Right ventricle myocardium inferior (tissue), 1 donor: ENCODE measurements around the gene ADAMTS14. TPM values are rescaled to one million over a fixed set of nuclear protein-coding genes. Genes with fewer than 3 reads are reported as not detected.
A peak's percentile ranks its signal among the peaks of the same experiment; 100 is the strongest.

Source experiments
- ATAC-seq: fragments of 200-7000 bp; cut with Tn5 transposase; one replicate; pipeline ENCODE4 v1.9.1; 2020; ENCODE audit warnings: mild to moderate bottlenecking, moderate library complexity
- DNase-seq: peaks from one replicate; pipeline ENCODE4 v3.0.0; 2021; ENCODE audit errors: missing footprints
- intact Hi-C: fragments of 100-400 bp; cut with DNase I; formaldehyde crosslinking; loops from one replicate; pipeline ENCODE4 v1.11.0; 2022
- total RNA-seq: library from RNA; stranded (reverse); fragmentation: NEBNext Ultra II Directional; extraction: Animal tissue kit (Norgen Biotek cat#: 25700); gene quantifications from one replicate; pipeline ENCODE4 v1.2.1, GENCODE V29; 2021
- donor health status: DM: no; HTN: yes; CAD: no; lungs with severe emphysema.

The ADAMTS14 gene
- total RNA-seq, 1 donor from 2014 or later, result 0.43 TPM

DNA sequence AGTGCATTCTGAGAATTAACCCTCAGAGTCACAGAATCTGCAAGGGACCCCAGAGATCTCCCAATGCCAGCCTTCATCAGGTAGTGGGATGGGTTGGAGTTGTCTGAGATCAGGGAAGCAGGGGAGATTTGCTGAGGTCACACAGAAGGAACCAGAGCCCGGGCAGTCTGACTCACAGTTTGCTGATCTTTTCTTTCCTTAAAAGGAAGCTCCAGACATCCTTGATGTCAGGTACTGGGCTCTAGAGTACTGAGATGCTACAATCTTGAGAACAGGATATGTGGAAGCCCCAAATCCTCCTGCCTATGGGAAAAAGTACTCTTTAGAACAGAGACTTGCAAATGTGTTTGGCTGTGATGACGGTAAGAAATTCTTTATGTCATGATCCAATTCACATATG lies 112.2 kb downstream of the ADAMTS14 start:
- intact Hi-C loops, result no loop called here
- ATAC-seq (no peak), DNase-seq (no peak)

DNA sequence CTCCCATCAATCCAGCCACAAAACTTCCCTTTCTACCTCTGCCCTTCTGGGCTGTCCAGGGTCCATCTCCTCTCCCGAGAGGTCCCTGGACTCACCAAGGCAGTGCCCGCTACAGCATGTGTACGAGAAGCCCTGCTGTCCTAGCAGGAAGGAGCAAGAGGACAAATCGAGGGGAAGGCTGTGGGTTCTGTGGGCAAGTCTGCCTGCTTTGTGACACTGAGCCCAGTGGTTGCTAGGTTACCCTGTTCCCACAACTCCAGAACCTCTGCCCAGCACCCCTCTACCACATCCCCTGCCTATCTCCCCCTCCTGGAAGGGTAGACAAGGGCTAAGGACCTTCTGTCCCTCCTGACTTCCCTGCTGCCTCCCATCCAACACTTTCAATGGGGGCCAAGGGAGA lies 112.9 kb downstream of the ADAMTS14 start, which contains the start of gene TBATA:
Gene TBATA, minus strand, starts transcription at position 188 of the 400 bp plus-strand sequence. CDS start 1,998 bp downstream, outside the sequence.
- intact Hi-C loops, result no loop called here
- DNase-seq, result no peak
- ATAC-seq, result no peak

DNA sequence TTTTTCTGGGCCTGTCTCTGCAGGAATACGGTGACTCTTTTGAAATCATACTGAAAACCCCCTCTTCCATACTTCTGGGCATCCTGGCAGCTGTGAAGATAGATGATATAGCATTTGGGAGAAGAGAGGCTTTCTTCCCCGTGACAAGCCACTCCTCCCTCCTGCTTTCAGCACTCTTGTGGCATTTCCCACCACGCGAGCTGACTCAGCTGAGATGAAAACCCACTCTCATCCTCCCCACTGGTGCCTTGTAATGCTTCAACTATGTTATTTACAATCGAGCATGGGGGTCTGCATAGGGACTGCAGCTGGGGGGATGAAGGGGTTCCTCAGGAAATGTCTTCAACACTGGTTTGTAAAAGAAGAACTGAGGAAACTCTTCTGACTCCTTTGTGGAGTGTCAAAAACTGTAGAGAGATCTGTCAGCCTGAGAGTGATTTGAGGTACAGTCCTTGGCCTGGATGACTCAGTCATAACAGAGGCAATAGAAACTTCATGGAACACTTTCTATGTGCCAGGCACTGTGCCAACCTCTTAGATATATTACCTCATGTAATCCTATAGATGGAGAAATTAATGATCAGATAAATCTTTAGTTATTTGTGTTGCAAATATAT lies 114.6 kb downstream of the ADAMTS14 start:
- intact Hi-C loops, result no loop called here
- ATAC-seq (no peak), DNase-seq (no peak)

DNA sequence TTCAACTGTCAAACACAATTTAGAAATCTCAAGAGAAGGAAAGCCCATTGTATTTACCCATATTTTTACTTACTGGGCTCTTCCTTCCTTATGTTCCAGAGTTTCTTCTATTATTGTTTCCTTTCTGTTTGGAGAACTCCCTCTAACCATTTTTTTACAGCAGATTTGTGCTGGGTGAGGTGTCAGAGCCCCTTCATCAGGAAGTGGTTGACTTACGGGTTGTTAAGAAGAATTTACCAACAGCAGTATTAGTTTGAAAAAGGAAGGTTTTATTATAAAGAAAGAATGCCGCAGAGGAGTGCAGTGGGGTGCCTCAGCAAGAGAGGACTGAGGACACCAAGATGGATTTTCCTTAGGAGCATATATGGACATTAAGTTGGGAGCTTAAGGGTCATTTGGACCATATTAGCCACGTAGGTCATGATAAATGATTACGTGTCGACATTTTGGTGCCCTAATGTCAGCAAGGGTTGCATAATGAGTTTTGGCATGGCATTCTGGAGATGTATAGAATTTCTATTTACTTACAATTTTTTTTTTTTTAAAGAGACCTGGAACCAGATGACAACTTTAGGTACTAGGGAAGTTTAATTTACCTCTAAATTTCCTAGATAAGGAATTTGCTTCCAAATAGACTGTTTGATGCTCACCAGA lies 119.2 kb downstream of the ADAMTS14 start:
- DNase-seq (no peak), ATAC-seq (no peak)
- intact Hi-C loops, result no loop called here

DNA sequence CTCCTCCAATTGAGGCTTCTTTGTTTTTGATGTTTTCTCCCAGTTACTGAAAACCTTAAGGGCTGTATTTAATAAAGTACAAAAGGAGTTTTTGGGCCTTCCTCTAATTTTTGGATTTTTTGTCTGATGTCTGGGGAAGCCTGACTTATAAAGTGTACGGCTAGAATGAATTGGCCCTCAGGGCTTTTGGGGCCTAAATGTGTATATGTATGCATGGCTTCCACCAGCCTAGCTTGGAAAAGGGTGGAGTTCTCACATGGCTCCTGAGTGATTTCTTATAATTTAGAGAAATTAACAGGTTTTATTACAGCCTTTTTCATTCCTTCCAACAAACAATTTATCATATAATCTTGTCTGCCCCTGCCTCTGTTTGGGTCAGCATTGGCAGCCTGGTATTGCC lies 123.3 kb downstream of the ADAMTS14 start:
- no peak for DNase-seq
- intact Hi-C loops, result no loop called here
- ATAC-seq, result no peak

DNA sequence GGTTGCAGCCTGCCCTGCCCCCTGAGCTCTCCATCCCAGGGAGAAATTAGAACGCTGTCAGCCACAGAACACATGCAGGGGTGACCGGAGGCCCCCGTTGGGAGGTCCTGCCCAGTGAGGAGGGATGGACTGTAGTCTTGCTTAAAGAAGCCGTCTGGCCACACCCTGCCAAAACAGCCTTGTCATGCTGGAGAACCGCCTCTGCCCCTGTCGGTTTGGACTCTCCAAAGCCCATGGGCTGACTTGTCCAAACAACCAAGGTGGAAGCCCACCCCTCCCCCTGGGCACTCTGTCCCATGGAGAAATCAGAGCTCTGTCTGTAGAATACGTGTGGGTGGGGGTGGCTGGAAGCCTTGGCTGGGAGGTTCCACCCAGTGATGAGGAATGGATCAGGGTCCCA lies 125.5 kb downstream of the ADAMTS14 start:
- DNase-seq (peak; percentile 17), ATAC-seq (no peak)
- intact Hi-C loops, result no loop called here

DNA sequence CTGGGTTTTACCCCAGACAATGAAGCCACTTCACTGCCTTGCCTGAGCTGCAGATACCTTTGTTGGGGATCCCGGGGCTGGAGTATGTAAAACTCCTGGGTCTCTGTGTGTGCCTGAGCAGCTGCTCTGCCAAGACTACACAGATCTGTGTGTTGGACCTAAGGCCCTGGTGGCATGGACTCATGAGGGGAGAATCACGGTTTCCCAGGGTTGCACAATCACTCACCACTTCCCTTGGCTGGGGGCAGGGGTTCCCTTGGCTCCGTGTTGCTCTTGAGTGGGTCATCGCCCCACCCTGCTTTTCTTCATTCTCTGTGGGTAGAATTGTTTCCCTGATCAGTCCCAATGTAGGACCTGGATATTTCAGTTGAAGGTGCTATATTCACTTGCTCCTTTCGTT lies 126.8 kb downstream of the ADAMTS14 start:
- DNase-seq (peak; percentile 46), ATAC-seq (no peak)
- intact Hi-C loops, result no loop called here

DNA sequence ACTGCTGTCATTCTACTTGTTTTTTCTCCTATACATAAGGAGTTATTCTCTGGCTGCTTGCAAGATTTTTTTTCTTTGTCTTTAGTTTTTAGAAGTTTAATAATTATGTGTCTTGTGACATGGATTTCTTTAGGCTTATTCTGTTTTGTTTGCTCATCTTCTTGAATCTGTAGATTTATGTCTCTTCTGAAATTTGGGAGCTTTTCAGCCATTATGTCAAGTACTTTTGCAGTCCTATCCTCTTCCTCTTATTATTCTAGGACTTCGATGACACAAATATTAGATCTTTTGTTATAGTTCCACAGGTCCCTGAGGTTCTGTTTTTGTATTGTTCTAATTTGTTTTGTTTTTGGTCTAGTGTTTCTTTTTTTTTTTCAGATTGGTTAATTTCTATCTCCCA lies 129.5 kb downstream of the ADAMTS14 start:
- intact Hi-C loops, result no loop called here
- no peak for DNase-seq
- ATAC-seq, result no peak

DNA sequence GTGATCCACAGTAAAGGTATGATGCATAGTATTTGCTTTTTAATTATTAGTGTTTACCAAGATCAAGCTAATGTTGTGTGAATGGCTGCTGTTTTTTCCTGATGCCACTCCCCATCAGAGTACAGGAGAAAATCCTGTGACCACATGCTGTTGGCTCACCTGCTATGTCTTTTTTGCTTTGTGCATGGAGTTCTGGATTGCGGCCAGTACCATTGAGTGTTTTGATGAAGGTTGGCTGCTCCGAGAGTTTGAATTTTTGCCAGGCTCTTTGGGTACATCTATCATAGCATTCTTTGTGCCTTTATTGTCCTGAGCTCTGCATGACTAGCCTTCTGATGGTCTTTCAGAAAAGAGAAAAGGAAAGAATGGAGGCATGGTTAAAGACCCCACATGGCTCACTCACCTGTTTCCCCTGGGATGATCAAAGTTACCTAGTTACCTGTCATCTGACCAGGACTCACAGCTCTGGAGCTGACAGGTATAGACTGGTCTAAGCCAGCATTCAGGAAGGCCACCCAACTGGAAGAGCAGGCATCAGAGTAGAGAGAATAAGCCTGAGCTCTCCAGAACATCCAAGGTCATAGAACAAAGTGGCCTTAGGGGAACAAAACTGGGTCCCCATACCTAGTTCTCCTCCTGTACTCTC lies 131.6 kb downstream of the ADAMTS14 start:
- ATAC-seq (peak; percentile 48), DNase-seq (no peak)
- intact Hi-C loops, result no loop called here

DNA sequence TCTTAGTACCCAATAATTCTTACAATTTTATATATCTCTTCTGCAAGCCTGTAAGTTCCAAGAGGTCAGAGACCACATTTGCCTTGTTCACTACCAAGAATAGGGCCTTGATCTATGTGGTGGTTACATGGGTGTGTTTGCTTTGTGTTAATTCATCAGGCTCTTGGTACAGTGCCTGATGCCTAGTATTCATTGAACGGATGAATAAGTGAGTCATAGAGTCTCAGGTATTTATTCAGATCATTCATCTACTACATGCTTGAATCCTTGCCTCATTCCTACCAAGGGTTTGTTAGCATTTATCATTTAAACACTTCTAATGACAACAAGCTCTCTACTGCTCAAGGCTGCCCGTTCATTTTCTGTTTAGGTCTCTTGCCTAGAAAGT lies 132.1 kb downstream of the ADAMTS14 start:
- ATAC-seq (no peak), DNase-seq (no peak)
- intact Hi-C loops, result no loop called here

DNA sequence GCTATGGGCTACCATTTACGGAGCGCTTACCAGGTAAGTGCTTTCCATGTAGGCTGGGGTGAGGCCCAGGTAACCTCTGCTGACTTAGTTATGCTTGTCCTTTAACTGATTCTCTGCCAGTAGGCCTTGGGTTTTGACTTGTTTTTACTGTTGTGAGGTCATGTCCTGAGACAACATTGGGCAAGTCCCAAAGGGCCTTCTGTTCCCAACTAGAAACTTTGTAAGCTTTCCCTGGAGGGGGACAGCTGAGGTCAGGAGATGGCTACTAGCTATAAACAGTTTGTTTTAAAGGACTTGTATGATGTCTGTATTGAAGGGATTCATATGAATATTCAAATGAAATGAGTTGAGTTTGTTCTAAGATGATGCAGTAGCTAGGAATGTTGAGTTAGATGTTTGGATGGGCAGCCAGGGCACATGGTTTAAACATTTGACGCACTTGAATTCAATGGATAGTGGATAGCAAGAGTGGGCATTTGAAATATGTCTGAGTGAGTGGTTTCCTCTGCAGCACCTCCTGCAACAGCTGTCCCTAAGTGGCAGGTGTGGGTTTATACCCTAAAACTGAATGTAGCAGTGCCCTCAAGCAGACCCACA lies 133.4 kb downstream of the ADAMTS14 start:
- intact Hi-C loops, result no loop called here
- no peak for DNase-seq
- no peak for ATAC-seq

DNA sequence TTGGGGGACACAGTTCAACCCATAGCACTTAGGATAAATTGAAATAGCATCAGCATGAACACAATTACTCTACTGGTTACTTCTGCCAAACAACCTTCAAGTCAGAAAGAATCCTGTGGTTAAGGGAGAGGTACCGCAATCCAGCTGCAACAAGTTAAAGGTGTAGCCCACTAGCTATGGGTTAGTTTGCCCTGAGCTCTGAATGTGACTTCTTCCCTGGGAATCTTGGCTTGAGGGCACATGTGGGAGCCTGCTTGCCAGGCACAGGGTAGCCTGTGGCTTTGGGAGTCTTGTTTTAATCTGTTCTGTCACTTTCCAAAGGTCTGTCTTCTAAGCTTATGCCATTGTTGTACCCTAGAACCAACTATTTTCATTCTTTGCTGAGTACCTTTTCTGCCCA lies 134.5 kb downstream of the ADAMTS14 start:
- intact Hi-C loops, result no loop called here
- ATAC-seq (no peak), DNase-seq (no peak)

DNA sequence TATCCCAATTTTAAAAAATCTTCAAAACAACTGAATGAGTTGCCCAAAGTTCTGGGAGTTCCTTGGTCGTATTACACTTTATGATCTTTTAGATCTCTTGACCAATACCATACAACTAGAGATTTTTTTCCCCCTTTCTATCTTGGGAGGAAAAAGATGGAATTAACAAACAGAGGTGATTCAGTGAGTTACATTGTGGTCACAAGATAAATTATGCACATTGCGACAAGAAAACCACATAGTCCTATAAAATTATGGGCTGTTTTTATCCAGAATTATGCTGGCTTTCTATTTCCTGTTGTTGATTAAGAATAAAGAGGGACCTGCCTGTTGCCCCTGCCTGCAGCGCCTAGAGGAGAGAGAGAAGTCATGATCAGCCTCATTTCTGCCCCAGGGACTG lies 135.2 kb downstream of the ADAMTS14 start:
- DNase-seq (no peak), ATAC-seq (no peak)
- intact Hi-C loops, result no loop called here

DNA sequence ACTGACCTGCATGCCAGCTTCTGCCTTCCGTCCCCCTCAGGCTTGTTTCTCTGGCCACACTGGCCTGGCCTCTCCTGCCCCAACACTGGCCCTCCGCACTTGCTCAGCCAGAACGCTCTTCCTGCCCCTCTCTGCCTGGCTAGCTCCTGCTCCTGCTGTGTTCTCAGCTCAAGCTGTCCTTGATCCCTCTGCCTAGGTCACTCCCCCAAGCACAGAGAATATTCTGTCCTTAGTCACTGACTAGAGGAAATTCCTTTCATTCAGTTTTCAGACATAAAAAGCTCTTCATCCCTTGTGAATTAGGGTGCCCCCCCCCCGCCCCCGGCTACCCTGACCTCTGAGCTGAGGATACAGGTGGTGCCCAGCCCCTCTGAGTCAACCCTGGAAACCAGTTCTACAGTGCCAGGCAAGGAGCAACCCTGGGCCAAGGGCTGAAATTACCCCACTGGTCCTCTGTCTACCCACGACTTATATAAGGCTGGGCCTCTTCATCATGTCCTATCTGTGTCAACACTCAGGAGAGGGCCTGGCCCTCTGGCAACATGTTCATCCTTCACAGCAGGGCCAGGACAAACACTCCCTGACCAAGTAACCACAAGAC lies 136.8 kb downstream of the ADAMTS14 start:
- DNase-seq (no peak), ATAC-seq (peak; percentile 65)
- intact Hi-C loops, result no loop called here

DNA sequence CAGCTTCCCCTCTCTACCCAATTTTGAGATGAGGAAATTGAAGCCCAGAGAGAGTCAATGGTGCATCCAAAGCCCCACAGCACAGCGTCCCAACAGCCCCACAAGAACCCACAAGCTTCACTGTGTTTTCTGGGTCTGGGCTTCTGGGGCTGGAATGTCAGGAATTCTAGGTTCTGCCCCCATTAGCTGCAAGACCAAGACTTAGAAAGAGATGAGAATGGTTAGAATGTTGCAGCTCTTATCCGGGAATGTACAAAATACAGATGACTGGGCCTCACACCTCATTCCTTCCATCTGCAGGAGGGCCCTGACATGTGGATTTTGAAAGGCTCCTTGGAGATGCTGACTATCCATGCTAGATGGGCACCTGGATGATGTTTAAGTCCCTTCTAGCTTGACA lies 137.4 kb downstream of the ADAMTS14 start:
- no peak for DNase-seq
- intact Hi-C loops, result no loop called here
- no peak for ATAC-seq

DNA sequence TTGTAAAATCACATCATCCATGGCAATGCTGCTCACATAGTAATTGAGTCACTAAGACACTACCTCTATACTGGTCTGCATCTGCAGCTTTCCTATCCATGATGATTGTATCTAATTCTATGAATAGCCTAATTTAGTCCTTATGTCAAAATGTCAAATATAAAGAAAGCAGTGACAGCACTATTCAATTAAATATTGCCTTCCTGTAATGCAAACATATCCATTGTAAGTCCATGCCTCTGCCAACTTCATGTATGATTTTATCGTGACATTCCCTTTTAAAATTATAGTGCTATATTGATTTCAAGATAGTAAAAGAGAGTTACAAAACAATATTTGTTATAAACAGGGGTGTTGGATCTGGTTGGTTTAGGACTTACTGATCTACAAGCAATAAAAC lies 138.7 kb downstream of the ADAMTS14 start:
- DNase-seq, result no peak
- intact Hi-C loops, result no loop called here

DNA sequence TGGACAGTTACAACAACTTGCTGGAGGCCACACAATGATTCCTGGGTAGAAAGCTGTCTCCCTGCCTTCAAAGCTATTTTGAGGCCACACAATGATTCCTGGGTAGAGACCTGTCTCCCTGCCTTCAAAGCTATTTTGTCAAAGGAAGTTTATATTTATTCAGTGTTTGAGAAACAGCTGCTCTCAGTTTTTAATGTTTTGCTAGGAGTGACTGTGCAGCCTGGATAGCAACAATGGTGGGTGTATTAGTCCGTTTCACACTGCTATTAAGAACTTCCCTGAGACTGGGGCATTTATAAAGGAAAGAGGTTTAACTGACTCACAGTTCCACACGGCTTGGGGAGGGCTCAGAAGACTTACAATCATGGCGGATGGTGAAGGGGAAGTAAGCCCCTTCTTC lies 139.6 kb downstream of the ADAMTS14 start:
- DNase-seq (no peak), ATAC-seq (no peak)
- intact Hi-C loops, result no loop called here

More for the DNA sequence above, 138.7 kb downstream of the ADAMTS14 start:
- ATAC-seq, result no peak
